ENCODE data around the gene ADAMTS13. TPM values are rescaled to one million over a fixed set of nuclear protein-coding genes. Genes with fewer than 3 reads are reported as not detected.

The ADAMTS13 gene
- polyA plus RNA-seq, 1 donor, result 10.9 TPM

GRCh38 chr9:133507246-133507965, 85.2 kb downstream of the ADAMTS13 start:
- DNase-seq, result no peak

GRCh38 chr9:133508046-133508445, 85.9 kb downstream of the ADAMTS13 start:
- DNase-seq, result no peak

Other genes with a start within 250 kb of the ADAMTS13 start
- gene OBP2B, start 213.1 kb upstream of the ADAMTS13 start, polyA plus RNA-seq (ENCODE audit: insufficient read length), result not detected
- gene ABO, start 147.2 kb upstream of the ADAMTS13 start, polyA plus RNA-seq (ENCODE audit: insufficient read length), result 19.1 TPM
- gene SURF6, start 86.2 kb upstream of the ADAMTS13 start, polyA plus RNA-seq (ENCODE audit: insufficient read length), result 22.3 TPM
- gene MED22, start 74.2 kb upstream of the ADAMTS13 start, polyA plus RNA-seq (ENCODE audit: insufficient read length), result 25.6 TPM
- 2,305 TPM for gene RPL7A, start 74.1 kb upstream of the ADAMTS13 start, polyA plus RNA-seq (ENCODE audit: insufficient read length)
- gene SURF1, start 65.9 kb upstream of the ADAMTS13 start, polyA plus RNA-seq (ENCODE audit: insufficient read length), result 34.7 TPM
- 17.7 TPM for gene SURF2, start 65.8 kb upstream of the ADAMTS13 start, polyA plus RNA-seq (ENCODE audit: insufficient read length)
- 157 TPM for gene SURF4, start 46.3 kb upstream of the ADAMTS13 start, polyA plus RNA-seq (ENCODE audit: insufficient read length)
- 4.4 TPM for gene STKLD1, start 46.0 kb upstream of the ADAMTS13 start, polyA plus RNA-seq (ENCODE audit: insufficient read length)
- 24.0 TPM for gene REXO4, start 4.4 kb upstream of the ADAMTS13 start, polyA plus RNA-seq (ENCODE audit: insufficient read length)
- gene CACFD1, start 37.6 kb downstream of the ADAMTS13 start, polyA plus RNA-seq (ENCODE audit: insufficient read length), result 27.3 TPM
- gene SLC2A6, start 56.7 kb downstream of the ADAMTS13 start, polyA plus RNA-seq (ENCODE audit: insufficient read length), result 1.0 TPM
- 0.37 TPM for gene MYMK, start 102.6 kb downstream of the ADAMTS13 start, polyA plus RNA-seq (ENCODE audit: insufficient read length)
- gene ADAMTSL2, start 112.3 kb downstream of the ADAMTS13 start, polyA plus RNA-seq (ENCODE audit: insufficient read length), result 1.2 TPM
- gene FAM163B, start 187.0 kb downstream of the ADAMTS13 start, polyA plus RNA-seq (ENCODE audit: insufficient read length), result 0.12 TPM
- 0.90 TPM for gene DBH, start 214.0 kb downstream of the ADAMTS13 start, polyA plus RNA-seq (ENCODE audit: insufficient read length)

Data from left kidney (tissue), 2 donors.